ENCODE measurements around the gene SIGLEC12. TPM values are rescaled to one million over a fixed set of nuclear protein-coding genes. Genes with fewer than 3 reads are reported as not detected.

Gene SIGLEC12
- total and polyA plus RNA-seq, 9 of the 15 experiments (the other 6 are each of a cell fraction or from before 2014, with no cell fraction given) = 0.08 to 1.3 (median 0.54) TPM

- TF ChIP-seq HMBOX1 (IDR thresholded peaks at IDR 0.05) (no peak), SIRT6 (IDR thresholded peaks at IDR 0.05; ENCODE audit: low read depth, low read length) (no peak), XRCC3 (IDR thresholded peaks at IDR 0.05) (no peak), PTTG1 (tag; IDR thresholded peaks at IDR 0.05; ENCODE audit: low read depth) (0 out of 2 replicates have a peak, but pooled peaks have one; percentile 51), ZNF551 (CRISPR knock-in tag; IDR thresholded peaks at IDR 0.05) (no peak), IRF1 (CRISPR knock-in tag; IDR thresholded peaks at IDR 0.05; ENCODE audit: borderline replicate concordance) (no peak), RCOR1 (IDR thresholded peaks at IDR 0.05; ENCODE audit: borderline replicate concordance in 1 of 2, low read depth in 2 of 2, low read length in 2 of 2) (no peak), STAT6 (CRISPR knock-in tag; IDR thresholded peaks at IDR 0.05) (no peak), ZNF232 (CRISPR knock-in tag; IDR thresholded peaks at IDR 0.05) (no peak), RREB1 (CRISPR knock-in tag; IDR thresholded peaks at IDR 0.05) (no peak), KLF13 (tag; IDR thresholded peaks at IDR 0.05; ENCODE audit: borderline replicate concordance, low read depth) (no peak), ZMIZ1 (IDR thresholded peaks at IDR 0.05; ENCODE audit: low read depth in 2 of 2, low read length in 2 of 2) (no peak)
These were observed 46.6 kb upstream of the SIGLEC12 start (continued) for GRCh38 chr19:51548213-51548651.

All from K562 (cell line).